Natural killer cell treated with Interleukin-12 subunit alpha and Interleukin-12 subunit beta and Interleukin-15 and Interleukin-18, amount 100 ng/mL, for 72 hours (primary cell): ENCODE measurements around the gene DIPK1B. TPM values are rescaled to one million over a fixed set of nuclear protein-coding genes. Genes with fewer than 3 reads are reported as not detected.

Experiments used
- ATAC-seq, 2 donors: fragments of 150-1000 bp; cut with Tn5 transposase in 1 of 2; sonication (Bioruptor Pico), chemical (Tn5 transposase) in 1 of 2; 2 replicates each; pipeline ENCODE4 v1.10.0; 2021
- DNase-seq: peaks from one replicate; pipeline ENCODE4 v3.0.0; 2022; ENCODE audit warnings: low spot score
- H3K27ac Mint-ChIP-seq, 2 donors: 1 replicate in 1 of 2; 2 replicates in 1 of 2; pipeline ENCODE4 v1.8.0; 2022; ENCODE audit warnings: mixed read lengths in 2 of 2, mild to moderate bottlenecking in 1 of 2, moderate library complexity in 1 of 2
- H3K27me3 Mint-ChIP-seq, 2 donors: 1 replicate in 1 of 2; 2 replicates in 1 of 2; pipeline ENCODE4 v1.8.0; 2022; ENCODE audit warnings: mixed read lengths in 2 of 2
- H3K36me3 Mint-ChIP-seq: one replicate; pipeline ENCODE4 v1.8.0; 2022; ENCODE audit warnings: mixed read lengths
- H3K4me1 Mint-ChIP-seq, 2 donors: 1 replicate in 1 of 2; 2 replicates in 1 of 2; pipeline ENCODE4 v1.8.0; 2022; ENCODE audit warnings: low read depth in 2 of 2, mixed read lengths in 2 of 2, mild to moderate bottlenecking in 1 of 2
- H3K4me3 Mint-ChIP-seq: one replicate; pipeline ENCODE4 v1.8.0; 2022; ENCODE audit warnings: mixed read lengths
- H3K9me3 Mint-ChIP-seq: 2 replicates; pipeline ENCODE4 v1.8.0; 2022; ENCODE audit warnings: mixed read lengths
- total RNA-seq, 2 donors: library from RNA; stranded (reverse); gene quantifications; one replicate each; pipeline ENCODE4 v1.2.3, GENCODE V29; 2022

The DIPK1B gene
- total RNA-seq, 2 donors from 2014 or later = not detected

DNA sequence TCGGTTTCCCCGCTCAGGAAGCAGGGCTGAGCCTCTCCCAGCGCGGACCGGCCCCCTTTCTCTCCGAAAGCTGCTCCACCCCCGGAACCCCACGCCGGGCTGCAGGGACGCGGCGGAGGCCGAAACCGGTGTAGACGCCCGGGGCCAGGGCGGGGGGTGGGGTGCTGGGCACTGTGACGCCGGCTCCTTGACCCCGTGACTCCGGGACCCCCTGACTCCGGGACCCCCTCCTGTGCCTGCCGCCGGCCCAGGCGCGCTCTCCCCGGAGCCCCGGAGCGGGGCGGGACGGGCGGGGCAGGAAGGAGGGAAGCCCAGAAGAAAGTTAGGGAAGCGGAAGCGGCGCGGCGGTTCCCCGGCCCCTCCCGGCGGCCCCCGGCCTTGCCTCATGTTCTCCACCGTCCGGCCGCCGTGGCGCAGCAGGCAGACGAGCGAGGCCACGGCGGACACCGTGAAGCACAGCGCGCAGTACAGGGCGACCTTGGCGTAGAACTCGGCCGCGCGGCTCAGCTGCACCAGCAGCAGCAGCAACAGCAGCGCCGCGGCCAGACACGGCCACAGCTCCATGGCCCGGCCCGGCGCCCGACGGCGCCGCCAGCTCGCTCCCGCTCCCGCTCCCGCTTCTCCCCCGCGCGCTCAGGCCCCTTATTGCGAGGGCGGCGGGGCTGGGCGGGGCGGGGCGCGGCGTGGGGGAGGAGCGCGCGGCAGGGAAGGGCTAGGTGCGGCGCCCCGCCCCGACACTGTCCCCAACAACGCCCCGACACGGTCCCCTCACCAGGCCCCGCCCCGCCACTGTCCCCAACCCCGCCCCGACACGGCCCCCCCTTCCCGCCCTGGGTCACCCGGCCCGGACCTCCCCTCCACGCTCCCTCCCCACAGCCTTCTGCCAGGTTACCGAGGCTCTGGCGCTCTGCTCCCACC, 25.3 kb upstream of the DIPK1B start, which contains the start of gene AGPAT2:
Gene AGPAT2, minus strand, starts transcription at position 664 of the 918 bp plus-strand sequence. Its CDS starts 100 bp downstream, at position 564.
- no peaks in the 10 kb centered on the region for H3K36me3 Mint-ChIP-seq
- H3K4me3 Mint-ChIP-seq = peak within 1 kb of the TSS; percentile 52
- H3K9me3 Mint-ChIP-seq = no peaks in the 10 kb centered on the region
- H3K27me3 Mint-ChIP-seq = no peaks in the 10 kb centered on the region
- H3K27ac Mint-ChIP-seq = no peak within 1 kb of the TSS
- DNase-seq (no peak), ATAC-seq (peak; percentile 89 to 92)
- peaks cover 0 to 3% of the 10 kb centered on the region in 2 donors for H3K4me1 Mint-ChIP-seq

DNA sequence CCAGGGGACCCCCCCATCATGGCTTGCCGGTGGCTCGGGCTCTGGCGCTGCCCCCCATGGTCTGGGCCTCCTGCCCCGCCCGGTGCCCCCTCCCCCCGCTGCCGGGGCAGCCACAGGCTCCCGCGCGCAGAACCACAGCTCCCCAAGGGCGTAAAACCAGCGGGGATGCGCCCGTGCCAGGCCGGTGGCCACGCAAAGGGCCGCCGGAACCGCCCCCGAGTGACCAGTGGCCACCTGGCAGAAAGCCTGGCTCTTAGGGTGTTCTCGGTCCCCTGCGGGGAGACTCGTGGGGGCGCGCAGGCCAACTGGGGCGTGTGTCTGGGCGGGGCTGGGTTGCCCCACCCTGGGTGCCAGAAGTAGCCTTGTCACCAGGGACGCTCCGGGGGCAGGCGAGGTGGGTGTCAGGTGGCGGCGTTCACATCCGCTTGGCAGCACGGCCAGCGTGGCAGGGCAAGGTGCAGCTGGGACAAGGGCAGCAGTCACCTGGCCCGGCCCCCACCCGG, 24.6 kb upstream of the DIPK1B start:
- Mint-ChIP-seq H3K4me1 (peaks cover 0 to 3% of the 10 kb centered on the region in 2 donors), H3K4me3 (no peak overlapping the region), H3K27ac (no peak overlapping the region), H3K9me3 (no peaks in the 10 kb centered on the region), H3K27me3 (no peaks in the 10 kb centered on the region), H3K36me3 (no peaks in the 10 kb centered on the region)
- ATAC-seq (no peak), DNase-seq (no peak)

DNA sequence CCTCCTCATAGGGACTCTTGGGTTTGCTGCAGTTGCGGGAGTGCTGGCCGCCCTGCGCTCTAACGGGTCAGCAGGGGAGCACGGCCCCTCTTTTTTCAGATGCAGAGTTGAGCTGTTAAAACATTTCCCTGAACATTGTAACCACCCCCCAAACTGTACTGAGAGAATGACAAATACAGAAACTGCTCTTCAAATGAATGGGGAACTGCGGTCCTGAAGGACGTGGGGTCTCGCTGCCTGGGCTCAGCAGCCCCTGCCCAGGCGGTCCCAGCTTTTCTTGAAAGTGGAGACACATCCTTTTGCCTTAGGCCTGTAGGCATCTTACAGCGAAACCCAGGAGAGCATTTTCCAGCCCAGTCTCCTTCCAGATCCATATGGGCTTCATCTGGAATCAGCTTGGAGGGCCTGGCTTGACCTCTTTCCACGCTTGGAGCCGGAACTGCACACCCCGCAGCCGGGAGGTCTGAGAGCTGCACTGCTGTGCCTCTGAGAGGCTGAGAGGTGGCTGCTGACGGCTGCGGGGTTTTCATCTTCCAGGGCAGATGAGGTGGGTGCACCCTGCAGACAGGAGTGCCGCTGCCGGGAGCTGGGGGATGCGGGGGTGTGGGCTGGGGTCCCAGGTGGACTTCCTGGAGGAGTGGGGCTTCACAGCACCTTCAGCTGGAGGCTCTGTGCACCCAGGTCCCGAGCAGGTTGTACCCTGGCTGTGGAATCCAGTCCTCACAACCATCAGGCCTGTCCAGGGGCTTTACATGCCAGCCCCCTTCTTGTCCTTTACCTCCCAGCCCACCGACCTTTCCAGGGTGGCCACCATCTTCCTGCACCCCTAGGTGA, 23.9 kb upstream of the DIPK1B start:
- no peak overlapping the region for H3K27ac Mint-ChIP-seq
- peak overlapping the region; percentile 34 for H3K4me3 Mint-ChIP-seq
- H3K36me3 Mint-ChIP-seq = no peaks in the 10 kb centered on the region
- peaks cover 0 to 3% of the 10 kb centered on the region in 2 donors for H3K4me1 Mint-ChIP-seq
- no peaks in the 10 kb centered on the region for H3K27me3 Mint-ChIP-seq
- DNase-seq = no peak
- no peaks in the 10 kb centered on the region for H3K9me3 Mint-ChIP-seq
- ATAC-seq = no peak

DNA sequence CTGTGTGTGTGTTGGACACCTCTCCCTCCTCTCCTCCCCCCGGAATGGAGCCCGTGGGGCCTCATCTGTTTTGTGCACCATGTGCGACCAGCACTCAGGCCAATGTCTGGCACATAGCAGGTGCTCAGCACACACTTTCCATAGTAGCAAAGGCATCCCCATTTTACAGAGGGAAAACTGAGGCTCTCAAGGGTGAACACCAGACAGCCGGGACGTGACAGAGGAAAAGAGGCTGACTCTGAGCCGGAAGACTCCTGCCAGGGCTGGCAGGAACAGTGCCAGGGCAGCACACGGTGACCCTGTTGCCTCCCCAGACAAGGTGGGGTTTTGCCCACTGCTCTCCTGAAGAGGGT, 23.3 kb upstream of the DIPK1B start:
- Mint-ChIP-seq H3K9me3 (no peaks in the 10 kb centered on the region), H3K27me3 (no peaks in the 10 kb centered on the region), H3K36me3 (no peaks in the 10 kb centered on the region), H3K4me1 (peaks cover 0 to 3% of the 10 kb centered on the region in 2 donors), H3K4me3 (peak overlapping the region; percentile 34), H3K27ac (no peak overlapping the region)
- no peak for ATAC-seq
- DNase-seq = no peak

DNA sequence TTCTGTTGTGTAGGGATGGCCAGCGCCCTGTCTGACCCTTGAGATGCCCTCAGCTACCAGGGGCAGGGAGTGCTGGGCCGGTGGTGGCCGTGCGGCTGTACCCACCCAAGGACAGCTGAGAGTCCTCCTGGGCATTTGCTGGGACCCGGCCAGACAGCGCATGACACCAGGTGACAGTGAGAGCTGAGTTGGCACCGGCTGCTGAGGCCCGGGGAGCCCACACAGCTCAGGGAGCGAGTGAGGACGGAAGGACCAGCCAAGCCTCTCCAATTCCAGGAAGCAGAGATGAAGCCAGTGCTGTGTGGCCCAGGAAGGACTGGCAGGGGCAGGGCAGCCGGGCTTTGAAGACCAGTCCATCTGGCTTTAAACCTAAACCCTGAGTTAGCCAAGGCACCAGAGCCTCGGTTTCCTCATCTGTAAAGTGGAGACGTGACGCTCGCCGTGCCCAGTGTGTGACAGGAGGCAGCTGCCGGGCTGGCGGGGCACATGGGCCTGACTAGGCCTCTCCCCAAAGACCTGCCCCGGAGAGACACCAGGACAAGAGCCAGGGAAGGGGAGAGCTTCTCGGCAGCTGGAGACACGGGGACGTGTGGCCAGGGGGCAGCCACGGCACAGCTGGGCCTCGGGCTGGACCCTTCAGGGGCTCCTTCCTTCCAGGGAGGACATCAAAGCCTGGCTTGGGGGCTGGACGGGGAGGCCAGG, 22.1 kb upstream of the DIPK1B start:
- ATAC-seq (no peak), DNase-seq (no peak)
- no peaks in the 10 kb centered on the region for H3K36me3 Mint-ChIP-seq
- H3K27me3 Mint-ChIP-seq = no peaks in the 10 kb centered on the region
- no peak overlapping the region for H3K27ac Mint-ChIP-seq
- H3K4me1 Mint-ChIP-seq = peaks cover 0 to 3% of the 10 kb centered on the region in 2 donors
- H3K9me3 Mint-ChIP-seq = no peaks in the 10 kb centered on the region
- no peak overlapping the region for H3K4me3 Mint-ChIP-seq

DNA sequence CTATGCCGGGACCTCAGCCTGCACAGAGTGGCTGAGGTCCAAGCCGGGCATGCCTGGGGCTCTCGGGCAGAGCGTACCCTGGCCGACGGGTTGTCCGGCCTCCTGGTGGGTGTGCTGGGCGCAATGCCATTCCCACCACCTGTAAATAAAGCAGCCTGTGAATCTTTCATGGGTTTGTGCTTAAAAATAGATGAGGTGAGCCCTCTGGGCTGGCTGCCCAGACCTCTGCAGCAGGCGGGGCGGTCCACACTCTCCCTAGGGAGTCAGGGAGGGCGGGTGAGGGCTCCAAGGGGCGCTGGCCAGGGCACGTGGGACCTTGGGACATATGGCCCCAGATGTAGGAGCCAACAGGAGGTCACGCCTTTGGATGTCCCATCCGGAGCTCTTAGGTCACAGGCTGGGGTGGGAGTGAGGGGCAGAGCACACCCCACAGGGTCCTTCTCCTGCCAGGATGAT, 21.5 kb upstream of the DIPK1B start:
- H3K4me1 Mint-ChIP-seq = peaks cover 0 to 2% of the 10 kb centered on the region in 2 donors
- H3K27me3 Mint-ChIP-seq = no peaks in the 10 kb centered on the region
- no peaks in the 10 kb centered on the region for H3K9me3 Mint-ChIP-seq
- H3K4me3 Mint-ChIP-seq = no peak overlapping the region
- ATAC-seq (no peak), DNase-seq (no peak)
- H3K27ac Mint-ChIP-seq = no peak overlapping the region
- H3K36me3 Mint-ChIP-seq = no peaks in the 10 kb centered on the region

DNA sequence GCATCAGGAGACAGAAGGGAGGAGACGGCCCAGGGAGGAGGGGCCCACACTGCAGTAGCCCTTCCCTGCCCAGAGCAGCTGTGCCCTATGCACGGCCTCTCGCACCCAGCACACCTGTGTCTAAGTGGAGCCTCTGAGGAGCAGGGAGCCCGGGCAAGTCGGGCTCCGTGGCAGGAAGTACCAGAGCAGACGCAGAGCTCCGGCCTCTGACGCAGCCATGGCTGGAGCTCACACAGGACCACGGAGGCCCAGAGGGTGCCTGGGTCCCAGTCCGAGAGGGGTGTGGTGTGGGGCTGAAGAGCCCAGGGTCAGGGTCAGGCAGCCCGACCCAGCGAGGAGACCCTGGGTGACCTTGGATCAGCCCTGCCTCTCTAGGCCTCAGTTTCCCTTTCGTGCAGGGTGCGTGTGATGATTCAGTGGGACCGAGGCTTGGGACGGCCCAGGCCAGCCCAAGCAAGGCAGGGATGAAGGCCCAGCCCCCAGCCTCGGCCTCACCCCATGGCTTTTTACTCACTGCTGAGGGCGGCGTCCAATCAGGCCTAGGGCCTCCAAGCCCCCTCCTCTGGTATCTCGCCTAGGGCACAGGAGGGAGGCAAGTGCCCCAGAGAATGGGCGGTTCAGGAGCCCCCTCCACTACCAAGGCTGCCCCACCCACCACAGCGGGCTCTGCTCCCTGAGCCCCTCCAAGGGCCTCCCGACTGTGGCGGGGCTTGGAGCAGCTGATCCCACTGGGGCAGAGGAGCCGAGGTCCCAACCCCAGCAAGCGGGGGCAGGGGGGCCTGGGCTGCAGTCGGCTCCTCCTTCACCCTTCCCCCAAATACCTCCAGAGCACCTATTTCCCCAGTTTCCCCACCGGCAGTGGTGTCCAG, 20.8 kb upstream of the DIPK1B start:
- H3K4me1 Mint-ChIP-seq = no peaks in the 10 kb centered on the region

DNA sequence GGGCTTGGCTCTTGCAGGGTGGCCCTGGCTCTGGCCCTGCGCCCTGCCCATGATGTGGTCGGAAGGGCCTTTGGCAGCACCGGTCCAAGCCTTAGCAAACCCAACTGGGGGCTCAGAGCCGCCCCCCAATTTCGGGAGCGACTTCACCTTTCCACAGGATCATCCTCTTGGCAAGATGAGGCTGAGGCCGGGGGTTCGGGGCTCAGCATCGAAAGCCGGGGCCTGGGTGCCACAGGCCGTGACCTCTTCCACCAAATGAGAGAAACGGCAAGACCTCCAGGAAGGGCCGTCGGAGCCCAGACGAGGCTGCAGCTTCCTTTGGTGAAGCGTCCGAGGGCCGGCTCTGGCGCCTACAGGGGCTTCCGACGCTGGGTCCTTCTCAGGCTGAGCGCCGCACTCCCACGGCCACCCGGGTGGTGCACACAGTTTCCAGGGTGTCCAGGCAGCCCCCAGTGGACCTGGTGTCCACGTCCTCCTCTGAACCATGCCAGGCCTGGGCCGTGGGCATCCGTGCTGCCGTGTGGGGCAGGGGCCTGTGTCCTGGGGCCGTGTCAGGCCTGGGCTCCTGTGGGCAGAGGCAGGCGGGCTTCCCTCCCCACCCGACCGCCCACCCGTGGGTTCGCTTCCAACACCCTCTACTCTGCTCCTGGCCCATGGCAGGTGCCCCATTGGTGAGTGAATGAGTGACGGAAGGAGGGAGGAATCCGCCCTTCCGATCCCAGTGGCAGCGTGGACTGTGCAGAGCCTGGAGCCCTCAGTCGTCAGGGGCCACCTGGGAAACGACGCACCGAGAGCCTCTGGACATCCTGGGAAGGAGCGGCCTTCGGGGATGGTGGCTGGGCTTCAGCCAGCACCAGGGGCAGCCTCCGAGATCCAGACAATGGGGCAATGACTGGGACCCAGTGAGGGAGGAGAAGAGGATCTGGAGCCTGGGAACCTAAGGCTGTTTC, 19.9 kb upstream of the DIPK1B start:
- no peak overlapping the region for H3K27ac Mint-ChIP-seq
- H3K36me3 Mint-ChIP-seq = no peaks in the 10 kb centered on the region
- DNase-seq = no peak
- H3K4me3 Mint-ChIP-seq = no peak overlapping the region
- ATAC-seq = no peak
- H3K27me3 Mint-ChIP-seq = peaks cover 5% of the 10 kb centered on the region in 2 donors
- H3K4me1 Mint-ChIP-seq = peaks cover 2 to 5% of the 10 kb centered on the region in 2 donors
- no peaks in the 10 kb centered on the region for H3K9me3 Mint-ChIP-seq

More for the DNA sequence above, 20.8 kb upstream of the DIPK1B start:
- Mint-ChIP-seq H3K9me3 (no peaks in the 10 kb centered on the region), H3K4me3 (no peak overlapping the region), H3K27me3 (no peaks in the 10 kb centered on the region), H3K36me3 (no peaks in the 10 kb centered on the region), H3K27ac (no peak overlapping the region)
- ATAC-seq (no peak), DNase-seq (no peak)

DNA sequence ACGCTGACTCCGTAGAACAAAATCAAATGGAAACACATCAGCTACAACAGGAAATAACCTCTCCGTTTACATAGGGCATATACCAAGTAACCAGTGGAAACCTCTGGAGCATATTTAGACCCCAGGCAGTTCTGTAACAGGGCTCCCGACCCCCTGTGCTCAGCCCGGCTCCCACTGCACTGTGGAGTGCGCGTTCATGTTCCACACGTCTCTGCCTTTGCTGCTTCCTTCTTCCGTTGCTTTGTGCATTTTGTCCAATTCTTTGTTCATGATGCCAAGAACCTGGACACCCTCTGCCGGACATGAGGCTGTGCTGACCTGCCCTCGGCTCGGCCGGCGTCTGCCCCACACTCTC, 19.3 kb upstream of the DIPK1B start:
- Mint-ChIP-seq H3K9me3 (no peaks in the 10 kb centered on the region), H3K36me3 (no peaks in the 10 kb centered on the region), H3K4me1 (peaks cover 2 to 6% of the 10 kb centered on the region in 2 donors), H3K4me3 (no peak overlapping the region), H3K27ac (no peak overlapping the region), H3K27me3 (peaks cover 7 to 9% of the 10 kb centered on the region in 2 donors)
- ATAC-seq = no peak
- DNase-seq = no peak

DNA sequence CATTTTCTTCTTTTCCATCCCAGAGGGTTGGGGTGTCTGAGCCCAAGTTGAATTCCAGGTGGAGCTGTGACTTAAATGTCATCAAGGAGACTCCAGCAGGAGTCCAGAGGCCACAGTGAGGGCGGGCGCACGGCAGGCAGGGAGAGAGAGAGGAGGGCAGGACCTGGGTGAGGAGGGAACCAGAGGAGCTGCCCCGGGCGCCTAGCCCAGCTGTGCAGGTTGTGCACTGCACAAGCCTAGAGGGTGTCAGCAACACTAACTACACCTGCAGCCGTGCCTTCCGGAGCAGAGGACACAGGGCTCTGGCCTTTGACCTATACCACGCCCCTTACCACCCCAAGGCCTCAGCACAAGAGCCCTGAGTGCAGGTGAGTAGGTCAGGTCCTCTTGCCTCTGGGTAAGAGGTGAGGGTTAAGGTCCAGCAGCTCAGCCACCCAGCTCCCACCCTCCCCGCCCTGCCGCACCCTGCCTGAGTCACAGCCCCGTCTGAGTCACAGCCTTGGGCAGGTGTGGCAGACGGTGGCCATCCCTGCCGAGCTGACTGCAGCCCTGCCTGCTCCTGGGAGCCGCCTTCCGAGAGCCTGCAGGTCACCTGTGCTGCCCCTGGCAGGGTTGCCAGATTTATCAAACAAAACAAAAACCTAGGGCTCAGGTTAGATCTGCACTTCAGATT, 18.7 kb upstream of the DIPK1B start:
- no peak overlapping the region for H3K4me3 Mint-ChIP-seq

DNA sequence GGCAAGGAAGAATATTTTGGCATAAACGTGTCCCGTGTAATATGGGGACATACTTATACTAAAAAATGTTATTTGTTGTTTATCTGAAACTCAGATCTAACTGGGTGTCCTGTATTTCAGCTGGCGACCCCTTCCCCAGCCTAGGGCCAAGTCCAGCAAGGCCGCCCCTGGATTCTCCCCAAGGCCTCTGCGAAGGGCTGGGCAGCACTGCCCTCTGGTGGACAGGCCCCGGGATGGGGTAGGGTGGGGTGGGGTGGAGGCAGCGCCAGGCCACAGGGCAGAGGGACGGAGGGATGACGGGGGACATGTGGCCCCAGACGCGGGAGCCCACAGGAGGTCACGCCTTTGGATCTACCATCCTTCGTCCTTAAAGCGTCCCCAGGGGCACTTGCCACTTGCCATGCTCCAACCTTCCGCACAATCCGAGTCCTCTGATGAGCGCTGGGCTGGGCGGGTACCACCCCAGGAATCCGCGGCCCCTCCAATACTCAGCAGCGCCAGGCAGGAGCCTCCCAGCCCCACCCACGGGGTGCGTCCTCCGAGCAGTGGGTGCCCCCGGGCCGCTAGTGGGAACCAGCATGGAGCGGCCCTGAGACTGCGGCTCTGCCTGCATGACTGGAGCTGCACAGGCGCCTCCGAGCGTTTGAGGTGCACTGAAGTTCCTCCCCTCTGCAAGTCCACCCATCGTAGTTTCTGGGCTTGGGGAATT, 18.1 kb upstream of the DIPK1B start:
- ATAC-seq (peak; percentile 52 to 70), DNase-seq (no peak)
- Mint-ChIP-seq H3K36me3 (no peaks in the 10 kb centered on the region), H3K4me1 (peaks cover 2 to 6% of the 10 kb centered on the region in 2 donors), H3K27ac (no peak overlapping the region), H3K27me3 (peaks cover 7 to 11% of the 10 kb centered on the region in 2 donors), H3K9me3 (no peaks in the 10 kb centered on the region), H3K4me3 (no peak overlapping the region)

More for the DNA sequence above, 18.7 kb upstream of the DIPK1B start:
- ATAC-seq (no peak), DNase-seq (no peak)
- Mint-ChIP-seq H3K27ac (no peak overlapping the region), H3K27me3 (peaks cover 7 to 9% of the 10 kb centered on the region in 2 donors), H3K4me1 (peaks cover 2 to 6% of the 10 kb centered on the region in 2 donors), H3K9me3 (no peaks in the 10 kb centered on the region), H3K36me3 (no peaks in the 10 kb centered on the region)
